ENCODE measurements around the gene EME1.
"Not testable (repeated sequence)": the region's sequence is repeated elsewhere in the genome, so short reads cannot be mapped to it uniquely, and the experiment has no call there.

Gene EME1

DNA sequence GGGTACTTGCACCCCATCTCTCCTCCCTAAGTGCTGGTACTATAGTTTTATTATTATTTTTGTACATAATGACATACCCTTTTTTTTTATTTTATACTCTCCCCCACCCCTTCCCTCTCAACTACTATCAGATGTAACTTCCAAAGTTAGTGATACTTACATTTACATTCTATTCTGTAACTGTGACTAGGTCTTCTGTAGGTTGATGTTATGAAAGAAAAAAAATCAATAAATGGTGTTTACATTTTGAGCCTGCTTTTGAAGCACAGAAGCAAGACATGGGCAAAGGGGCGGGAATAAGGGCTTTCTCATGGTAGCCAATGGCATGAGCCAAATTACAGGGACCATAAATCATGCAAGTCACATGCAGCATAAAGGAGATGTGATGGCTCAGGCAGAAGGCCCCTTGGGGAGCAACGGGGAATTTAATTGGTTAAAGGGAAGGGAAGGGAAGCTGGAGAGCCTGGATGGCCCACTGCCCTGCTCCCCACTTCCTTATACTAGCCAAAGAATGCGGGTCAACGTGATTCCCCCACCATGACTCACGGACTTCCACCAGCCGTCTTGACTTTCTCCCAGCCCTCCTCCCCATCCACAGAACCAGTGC is 50.6 kb downstream of the EME1 start:
- TF ChIP-seq, protein P1, sequence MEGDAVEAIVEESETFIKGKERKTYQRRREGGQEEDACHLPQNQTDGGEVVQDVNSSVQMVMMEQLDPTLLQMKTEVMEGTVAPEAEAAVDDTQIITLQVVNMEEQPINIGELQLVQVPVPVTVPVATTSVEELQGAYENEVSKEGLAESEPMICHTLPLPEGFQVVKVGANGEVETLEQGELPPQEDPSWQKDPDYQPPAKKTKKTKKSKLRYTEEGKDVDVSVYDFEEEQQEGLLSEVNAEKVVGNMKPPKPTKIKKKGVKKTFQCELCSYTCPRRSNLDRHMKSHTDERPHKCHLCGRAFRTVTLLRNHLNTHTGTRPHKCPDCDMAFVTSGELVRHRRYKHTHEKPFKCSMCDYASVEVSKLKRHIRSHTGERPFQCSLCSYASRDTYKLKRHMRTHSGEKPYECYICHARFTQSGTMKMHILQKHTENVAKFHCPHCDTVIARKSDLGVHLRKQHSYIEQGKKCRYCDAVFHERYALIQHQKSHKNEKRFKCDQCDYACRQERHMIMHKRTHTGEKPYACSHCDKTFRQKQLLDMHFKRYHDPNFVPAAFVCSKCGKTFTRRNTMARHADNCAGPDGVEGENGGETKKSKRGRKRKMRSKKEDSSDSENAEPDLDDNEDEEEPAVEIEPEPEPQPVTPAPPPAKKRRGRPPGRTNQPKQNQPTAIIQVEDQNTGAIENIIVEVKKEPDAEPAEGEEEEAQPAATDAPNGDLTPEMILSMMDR (IDR thresholded peaks at IDR 0.05; ENCODE audit: low read depth, low read length, missing control alignments) = no peak
- DNase-seq (ENCODE audit: low read depth) = no peak
- H3K4me3 ChIP-seq (ENCODE audit: low read depth, low read length) = no peak overlapping the region

DNA sequence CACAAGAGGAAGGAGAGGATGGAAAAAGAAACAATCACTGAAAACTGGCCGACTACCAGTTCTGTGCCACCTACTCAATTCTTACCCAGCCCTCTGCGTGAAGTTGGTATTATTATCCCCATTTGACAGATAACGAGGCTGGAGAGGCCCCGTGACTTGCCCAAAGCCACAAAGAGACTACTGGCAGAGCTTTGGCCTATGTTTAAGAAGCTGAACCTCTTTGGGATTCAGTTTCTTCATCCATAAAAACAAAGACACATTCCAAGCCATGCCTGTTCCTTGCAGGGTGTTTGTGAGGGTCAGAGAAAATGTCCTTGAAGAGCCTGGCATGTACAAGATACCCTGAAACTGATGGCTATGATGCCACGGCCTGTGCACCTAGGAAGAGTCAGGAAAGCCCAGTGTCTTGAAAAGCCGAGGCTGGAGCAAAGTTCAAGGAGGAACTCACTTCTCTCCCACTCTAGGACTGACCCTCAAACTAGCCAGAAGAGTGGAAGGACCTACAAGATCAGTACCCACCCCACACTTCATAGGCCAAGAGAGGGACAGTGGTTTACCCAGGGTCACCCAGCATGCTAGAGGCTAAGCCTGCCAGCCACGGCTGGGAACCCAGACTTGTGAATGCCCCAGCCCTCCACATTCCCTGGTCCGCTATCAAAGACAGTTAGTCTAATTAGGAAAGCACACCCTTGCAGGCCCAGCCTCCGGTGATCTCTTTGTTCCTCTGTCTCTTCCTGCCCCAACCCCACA is 51.4 kb downstream of the EME1 start:
- TF ChIP-seq, protein P1 (IDR thresholded peaks at IDR 0.05; ENCODE audit: low read depth, low read length, missing control alignments) = no peak
- no peak overlapping the region for H3K4me3 ChIP-seq (ENCODE audit: low read depth, low read length)
- no peak for DNase-seq (ENCODE audit: low read depth)

GRCh38 chr17:50424996-50425681 is 52.1 kb downstream of the EME1 start:
- peak overlapping the region; percentile 60 for H3K4me3 ChIP-seq (ENCODE audit: low read depth, low read length)
- TF ChIP-seq, protein P1 (IDR thresholded peaks at IDR 0.05; ENCODE audit: low read depth, low read length, missing control alignments) = no peak
- no peak for DNase-seq (ENCODE audit: low read depth)

- no peak for DNase-seq (ENCODE audit: low read depth)
- peak within 1 kb of the TSS; percentile 60 for H3K4me3 ChIP-seq (ENCODE audit: low read depth, low read length)
- TF ChIP-seq, protein P1 (IDR thresholded peaks at IDR 0.05; ENCODE audit: low read depth, low read length, missing control alignments) = no peak
Measured at GRCh38 chr17:50425682-50426471, 52.8 kb downstream of the EME1 start, which contains the start of gene ACSF2. TSS of gene ACSF2 (plus strand) at chr17:50426218. CDS start at chr17:50426262, 44 bp downstream.

DNA sequence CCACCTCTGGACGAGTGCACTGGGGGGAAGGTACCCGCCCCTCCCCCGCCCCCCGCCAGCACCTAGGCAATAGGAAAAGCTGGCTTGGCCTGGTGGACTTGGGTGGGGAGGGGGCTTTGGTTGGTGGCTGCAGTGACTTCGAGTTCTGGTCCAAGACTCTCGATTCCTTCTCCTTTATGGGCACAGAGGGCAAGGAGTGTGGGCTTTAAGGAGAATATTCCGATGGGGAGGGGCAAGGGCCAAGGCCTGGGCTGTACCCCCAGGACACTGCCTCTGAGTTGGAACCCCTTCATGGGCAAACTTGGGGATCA is 53.4 kb downstream of the EME1 start:
- TF ChIP-seq, protein P1 (IDR thresholded peaks at IDR 0.05; ENCODE audit: low read depth, low read length, missing control alignments) = no peak
- H3K4me3 ChIP-seq (ENCODE audit: low read depth, low read length) = peak overlapping the region; percentile 60
- no peak for DNase-seq (ENCODE audit: low read depth)

DNA sequence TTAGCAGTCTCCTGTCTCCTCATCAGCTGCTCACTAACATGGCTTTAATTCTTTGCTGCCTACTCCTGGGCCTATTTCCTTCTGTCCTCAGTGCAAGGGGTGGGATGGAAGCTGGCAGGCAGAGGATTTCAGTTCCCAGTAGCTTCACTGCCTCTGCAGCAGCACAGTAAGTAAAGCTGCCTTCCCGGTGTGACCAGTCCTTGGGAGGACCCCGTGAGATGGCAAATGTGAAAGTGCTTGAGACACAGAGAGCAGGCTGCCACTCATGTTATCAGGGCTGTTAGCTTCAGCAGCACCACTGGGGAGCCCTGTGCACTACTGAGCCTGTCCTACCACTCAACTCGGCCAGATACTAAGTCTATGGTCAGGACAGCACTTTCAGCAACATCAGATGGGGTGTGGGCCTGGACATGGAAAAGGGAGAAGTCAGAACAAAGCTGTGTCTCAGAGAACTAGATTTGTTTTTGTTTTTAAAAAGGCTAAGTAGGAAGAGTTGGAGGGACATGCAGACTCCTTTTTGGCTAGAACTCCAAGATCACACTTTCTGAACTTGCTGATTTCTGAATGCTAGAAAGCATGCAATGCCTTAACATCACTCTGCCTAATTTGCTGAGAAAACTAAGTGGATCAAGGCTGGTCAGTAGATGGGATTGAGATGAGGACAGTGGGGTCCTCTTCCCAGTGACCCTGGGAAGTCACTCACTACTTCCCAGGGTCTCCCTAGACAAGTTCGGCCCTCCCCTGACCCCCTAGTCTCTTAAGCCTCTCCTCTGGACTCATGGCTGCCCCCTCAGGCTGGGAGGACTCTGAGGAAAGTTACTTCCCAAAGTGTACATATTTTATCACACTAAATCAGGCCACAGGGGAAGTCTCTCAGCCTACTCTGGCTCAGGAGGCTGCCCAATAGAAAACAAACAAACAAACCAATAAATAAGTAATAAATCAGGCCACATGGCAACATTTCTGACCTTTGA is 54.1 kb downstream of the EME1 start:
- no peak for DNase-seq (ENCODE audit: low read depth)
- H3K4me3 ChIP-seq (ENCODE audit: low read depth, low read length) = peak overlapping the region; percentile 60
- TF ChIP-seq, protein P1 (IDR thresholded peaks at IDR 0.05; ENCODE audit: low read depth, low read length, missing control alignments) = peak; percentile 44

- H3K4me3 ChIP-seq (ENCODE audit: low read depth, low read length); DNase-seq (ENCODE audit: low read depth): not testable (repeated sequence)
Measured at GRCh38 chr17:50428126-50428525, 55.1 kb downstream of the EME1 start.

All from GM12864 (cell line).